Gastrocnemius medialis (tissue), 4 donors: Measurements from ENCODE around the gene SLC1A5. TPM values are rescaled to one million over a fixed set of nuclear protein-coding genes. Genes with fewer than 3 reads are reported as not detected.

Experiments used
- ATAC-seq, 2 donors: fragments of 150-250 bp; one replicate each; pipeline ENCODE4 v1.9.1; 2016
- DNase-seq, 2 donors: peaks; one replicate each; pipeline ENCODE4 v3.0.0-alpha.2; 2019
- H3K27ac ChIP-seq, 4 donors: fragments of 200-600 bp; sonication (generic); 1 replicate in 1 of 4; 2 replicates in 3 of 4; pipeline ENCODE4 v1.5.1; 2016 to 2018; ENCODE audit warnings: mild to moderate bottlenecking in 2 of 4, moderate library complexity in 1 of 4
- H3K27me3 ChIP-seq, 3 donors: fragments of 200-600 bp; sonication (generic) in 2 of 3; 1 replicate in 1 of 3; 2 replicates in 2 of 3; pipeline versions ENCODE4 v1.5.1 to v1.6.0; 2016 to 2019; ENCODE audit warnings: mild to moderate bottlenecking in 1 of 3, moderate library complexity in 1 of 3
- H3K36me3 ChIP-seq, 2 donors: fragments of 200-600 bp; sonication (generic) in 1 of 2; one replicate each; pipeline ENCODE4 v1.5.1; 2017 to 2018
- H3K4me1 ChIP-seq, 2 donors: fragments of 200-600 bp; sonication (generic) in 1 of 2; one replicate each; pipeline ENCODE4 v1.5.1; 2016 to 2017; ENCODE audit warnings: mild to moderate bottlenecking in 2 of 2
- H3K4me3 ChIP-seq, 4 donors: fragments of 200-600 bp; sonication (generic) in 3 of 4; 1 replicate in 1 of 4; 2 replicates in 3 of 4; pipeline ENCODE4 v1.5.1; 2016 to 2019; ENCODE audit warnings: mild to moderate bottlenecking in 2 of 4
- H3K9me3 ChIP-seq, 3 donors: fragments of 200-600 bp; sonication (generic) in 2 of 3; 1 replicate in 1 of 3; 2 replicates in 2 of 3; pipeline ENCODE4 v1.5.1; 2016 to 2019
- POLR2A ChIP-seq, 2 donors: fragments of 450-650 bp; IDR thresholded peaks; one replicate each; pipeline ENCODE4 v1.6.1; 2017; ENCODE audit warnings: antibody characterized with exemption in 2 of 2, mild to moderate bottlenecking in 2 of 2, moderate library complexity in 2 of 2
- in situ Hi-C, 4 donors: fragments of 200-750 bp; cut with MboI; loops; one replicate each; pipeline versions ENCODE4 v1.15.0 to v1.8.0; 2017; ENCODE audit warnings: low sequenced_read_pairs in 4 of 4
- intact Hi-C: fragments of 100-400 bp; cut with DNase I; formaldehyde crosslinking; loops from one replicate; pipeline ENCODE4 v1.15.1; 2023; ENCODE audit warnings: low total_unique reads
- total RNA-seq, 4 donors: library from RNA; depleted of rRNA; stranded (reverse); fragments of >200 nt; gene quantifications; one replicate each; pipeline versions ENCODE4 v1.1.0 to v1.2.3, GENCODE V29; 2016
- TF ChIP-seq, protein P1 (sequence below), 5 experiments: fragments of 450-650 bp in 3 of 5; fragments of 200-600 bp in 2 of 5; sonication (generic) in 2 of 5; IDR thresholded peaks in 4 of 5; conservative IDR thresholded peaks in 1 of 5; 1 replicate in 4 of 5; 2 replicates in 1 of 5; pipeline ENCODE4 v1.5.1; 2016 to 2019; ENCODE audit warnings: antibody characterized with exemption in 5 of 5, mild to moderate bottlenecking in 3 of 5, moderate library complexity in 3 of 5

SLC1A5 gene
- total RNA-seq, 4 donors from 2014 or later = 7.6 to 18.5 (median 10.7) TPM

DNA sequence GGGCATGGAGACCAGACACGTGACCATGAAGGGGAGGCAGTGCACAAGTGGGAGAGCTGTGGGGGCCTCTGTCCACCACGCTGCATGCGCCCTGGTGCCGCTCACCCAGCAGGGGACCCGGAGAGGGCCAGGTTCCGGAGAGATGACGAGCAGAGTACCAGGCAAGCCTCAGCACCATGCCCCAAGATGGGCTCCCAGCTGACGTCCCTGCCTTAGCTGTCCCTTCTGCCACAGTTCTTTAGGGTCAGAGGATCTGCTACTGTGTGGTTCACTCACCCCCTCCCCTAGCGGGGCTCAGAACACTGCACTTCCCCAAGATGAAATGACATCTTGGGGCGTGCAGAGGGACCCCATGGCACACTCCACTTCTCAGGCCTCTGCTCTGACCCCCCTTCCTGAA lies 61.8 kb downstream of the SLC1A5 start:
- H3K4me1 ChIP-seq = peaks cover 6 to 7% of the 10 kb centered on the region in 2 donors

DNA sequence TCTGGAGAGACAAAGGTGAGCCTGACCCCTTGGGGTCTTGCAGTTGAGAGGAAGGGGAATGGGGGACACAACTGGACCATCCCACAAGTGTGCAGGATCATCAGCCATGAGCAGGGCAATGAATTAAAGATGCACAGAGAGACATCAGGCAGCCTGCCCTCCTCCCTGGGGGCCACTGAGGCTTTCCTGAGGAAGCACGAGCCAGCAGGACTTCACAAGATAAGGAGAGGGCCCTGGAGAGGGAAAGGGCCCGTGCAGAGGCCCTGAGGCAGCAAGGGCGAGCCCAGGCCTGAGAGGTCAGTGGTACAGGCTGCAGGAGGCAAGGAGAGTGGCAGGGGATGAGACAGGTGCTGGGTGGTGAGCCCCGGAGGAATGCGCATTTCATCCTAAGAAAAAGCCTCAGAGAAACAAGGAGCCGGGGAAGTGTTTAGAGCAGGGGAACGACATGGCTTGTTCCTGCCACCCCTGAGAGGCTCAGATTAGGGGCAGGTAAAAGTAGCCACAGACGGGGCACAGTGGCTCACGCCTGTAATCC lies 62.5 kb downstream of the SLC1A5 start:
- Histone ChIP-seq H3K4me3 (no peak overlapping the region), H3K27ac (no peak overlapping the region), H3K4me1 (peaks cover 6 to 7% of the 10 kb centered on the region in 2 donors), H3K36me3 (peaks cover 0 to 85% of the 10 kb centered on the region in 2 donors), H3K27me3 (no peaks in the 10 kb centered on the region), H3K9me3 (no peaks in the 10 kb centered on the region)
- in situ Hi-C loops = no loop called here
- ATAC-seq = no peak
- intact Hi-C loops = no loop called here
- DNase-seq = no peak
- no peak for TF ChIP-seq POLR2A (IDR thresholded peaks at IDR 0.05)
- TF ChIP-seq, protein P1, sequence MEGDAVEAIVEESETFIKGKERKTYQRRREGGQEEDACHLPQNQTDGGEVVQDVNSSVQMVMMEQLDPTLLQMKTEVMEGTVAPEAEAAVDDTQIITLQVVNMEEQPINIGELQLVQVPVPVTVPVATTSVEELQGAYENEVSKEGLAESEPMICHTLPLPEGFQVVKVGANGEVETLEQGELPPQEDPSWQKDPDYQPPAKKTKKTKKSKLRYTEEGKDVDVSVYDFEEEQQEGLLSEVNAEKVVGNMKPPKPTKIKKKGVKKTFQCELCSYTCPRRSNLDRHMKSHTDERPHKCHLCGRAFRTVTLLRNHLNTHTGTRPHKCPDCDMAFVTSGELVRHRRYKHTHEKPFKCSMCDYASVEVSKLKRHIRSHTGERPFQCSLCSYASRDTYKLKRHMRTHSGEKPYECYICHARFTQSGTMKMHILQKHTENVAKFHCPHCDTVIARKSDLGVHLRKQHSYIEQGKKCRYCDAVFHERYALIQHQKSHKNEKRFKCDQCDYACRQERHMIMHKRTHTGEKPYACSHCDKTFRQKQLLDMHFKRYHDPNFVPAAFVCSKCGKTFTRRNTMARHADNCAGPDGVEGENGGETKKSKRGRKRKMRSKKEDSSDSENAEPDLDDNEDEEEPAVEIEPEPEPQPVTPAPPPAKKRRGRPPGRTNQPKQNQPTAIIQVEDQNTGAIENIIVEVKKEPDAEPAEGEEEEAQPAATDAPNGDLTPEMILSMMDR (IDR thresholded peaks at IDR 0.05 in 4 of 5, conservative IDR thresholded peaks at IDR 0.05 in 1 of 5) = no peak

More for the DNA sequence above, 61.8 kb downstream of the SLC1A5 start:
- no peak overlapping the region for H3K27ac ChIP-seq
- no peak overlapping the region for H3K4me3 ChIP-seq
- DNase-seq (no peak), ATAC-seq (no peak)
- in situ Hi-C loops = no loop called here
- intact Hi-C loops = no loop called here
- no peaks in the 10 kb centered on the region for H3K9me3 ChIP-seq
- TF ChIP-seq POLR2A (IDR thresholded peaks at IDR 0.05) = no peak
- TF ChIP-seq, protein P1 (IDR thresholded peaks at IDR 0.05 in 4 of 5, conservative IDR thresholded peaks at IDR 0.05 in 1 of 5) = no peak
- no peaks in the 10 kb centered on the region for H3K27me3 ChIP-seq
- peaks cover 0 to 83% of the 10 kb centered on the region in 2 donors for H3K36me3 ChIP-seq

GRCh38 chr19:46725036-46725820 lies 63.2 kb downstream of the SLC1A5 start:
- H3K27ac ChIP-seq = no peak overlapping the region
- DNase-seq (no peak), ATAC-seq (no peak)
- H3K36me3 ChIP-seq = peaks cover 0 to 87% of the 10 kb centered on the region in 2 donors
- in situ Hi-C loops (no loop called here), intact Hi-C loops (no loop called here)
- H3K9me3 ChIP-seq = no peaks in the 10 kb centered on the region
- H3K4me3 ChIP-seq = no peak overlapping the region
- TF ChIP-seq, protein P1 (IDR thresholded peaks at IDR 0.05 in 4 of 5, conservative IDR thresholded peaks at IDR 0.05 in 1 of 5) = no peak
- TF ChIP-seq POLR2A (IDR thresholded peaks at IDR 0.05) = no peak
- H3K27me3 ChIP-seq = no peaks in the 10 kb centered on the region
- H3K4me1 ChIP-seq = peaks cover 6 to 7% of the 10 kb centered on the region in 2 donors

Other genes starting within 250 kb of the SLC1A5 start
- 100 to 1,000 TPM; 109 to 170 (median 142) TPM for gene CALM3, start 187.3 kb downstream of the SLC1A5 start, total RNA-seq
- gene PTGIR, start 163.5 kb downstream of the SLC1A5 start, total RNA-seq = 1 to 10 TPM in 3 of 4 donors, under 1 TPM in 1; 0.87 to 1.7 (median 1.3) TPM
- gene GNG8, start 152.4 kb downstream of the SLC1A5 start, total RNA-seq = not detected
- gene DACT3, start 127.4 kb downstream of the SLC1A5 start, total RNA-seq = 1 to 10 TPM in 1 of 4 donors, under 1 TPM in 3; 0.26 to 1.0 (median 0.39) TPM
- 1 to 10 TPM; 4.2 to 7.2 (median 6.1) TPM for gene PRKD2, start 71.5 kb downstream of the SLC1A5 start, total RNA-seq
- 10 to 100 TPM; 16.5 to 23.0 (median 18.9) TPM for gene FKRP, start 42.5 kb downstream of the SLC1A5 start, total RNA-seq
- 10 to 100 TPM; 45.5 to 75.7 (median 57.9) TPM for gene STRN4, start 42.1 kb downstream of the SLC1A5 start, total RNA-seq
- 10 to 100 TPM; 42.7 to 94.1 (median 64.9) TPM for gene AP2S1, start 62.3 kb upstream of the SLC1A5 start, total RNA-seq
- 10 to 100 TPM; 16.1 to 43.6 (median 32.7) TPM for gene ARHGAP35, start 72.4 kb upstream of the SLC1A5 start, total RNA-seq
- gene NPAS1, start 231.2 kb upstream of the SLC1A5 start, total RNA-seq = 1 to 10 TPM in 1 of 4 donors, under 1 TPM in 1, not detected in 2; 0.61 to 1.1 TPM